ENCODE measurements around the gene CLMP. TPM values are rescaled to one million over a fixed set of nuclear protein-coding genes. Genes with fewer than 3 reads are reported as not detected.

The CLMP gene
- polyA plus RNA-seq, 1 donor from 2014 or later = not detected

GRCh38 chr11:123238297-123238696 is 43.2 kb upstream of the CLMP start:
- Histone ChIP-seq H3K4me2 (ENCODE audit: low read length) (no peak overlapping the region), H2AFZ (ENCODE audit: low read depth, low read length) (no peak overlapping the region), H3K27me3 (ENCODE audit: insufficient read depth, low read depth, low read length) (no peaks in the 10 kb centered on the region), H4K20me1 (ENCODE audit: insufficient read depth) (no peaks in the 10 kb centered on the region), H3K9ac (ENCODE audit: low read length) (no peak overlapping the region), H3F3A (ENCODE audit: insufficient read depth, low read length, poor library complexity, severe bottlenecking) (no peaks in the 10 kb centered on the region), H3K4me3 (ENCODE audit: low read length) (no peak overlapping the region), H3K9me2 (ENCODE audit: insufficient read depth, low read length) (no peaks in the 10 kb centered on the region), H3K9me3 (ENCODE audit: low read length) (no peaks in the 10 kb centered on the region), H3K36me3 (ENCODE audit: insufficient read depth, low read length) (no peaks in the 10 kb centered on the region), H3K79me2 (replicated peaks; ENCODE audit: insufficient read depth, low read length) (no peaks in the 10 kb centered on the region), H3K27ac (ENCODE audit: low read length) (no peak overlapping the region)
- TF ChIP-seq SMC3 (conservative IDR thresholded peaks at IDR 0.05; ENCODE audit: poor library complexity) = no peak
- no peak for TF ChIP-seq POLR2AphosphoS5 (IDR thresholded peaks at IDR 0.05)
- TF ChIP-seq EP300 (conservative IDR thresholded peaks at IDR 0.05; ENCODE audit: poor library complexity, severe bottlenecking) = no peak
- TF ChIP-seq MXI1 (conservative IDR thresholded peaks at IDR 0.05; ENCODE audit: poor library complexity, severe bottlenecking) = no peak

GRCh38 chr11:123236879-123237278 is 41.8 kb upstream of the CLMP start:
- Histone ChIP-seq H4K20me1 (ENCODE audit: insufficient read depth) (no peaks in the 10 kb centered on the region), H3K4me3 (ENCODE audit: low read length) (no peak overlapping the region), H3K9ac (ENCODE audit: low read length) (no peak overlapping the region), H3K79me2 (replicated peaks; ENCODE audit: insufficient read depth, low read length) (no peaks in the 10 kb centered on the region), H3K9me2 (ENCODE audit: insufficient read depth, low read length) (no peaks in the 10 kb centered on the region), H3K9me3 (ENCODE audit: low read length) (no peaks in the 10 kb centered on the region), H3K4me2 (ENCODE audit: low read length) (no peak overlapping the region), H2AFZ (ENCODE audit: low read depth, low read length) (no peak overlapping the region), H3F3A (ENCODE audit: insufficient read depth, low read length, poor library complexity, severe bottlenecking) (no peaks in the 10 kb centered on the region), H3K27ac (ENCODE audit: low read length) (no peak overlapping the region), H3K36me3 (ENCODE audit: insufficient read depth, low read length) (no peaks in the 10 kb centered on the region), H3K27me3 (ENCODE audit: insufficient read depth, low read depth, low read length) (no peaks in the 10 kb centered on the region)
- TF ChIP-seq EP300 (conservative IDR thresholded peaks at IDR 0.05; ENCODE audit: poor library complexity, severe bottlenecking) (no peak), POLR2AphosphoS5 (IDR thresholded peaks at IDR 0.05) (no peak), SMC3 (conservative IDR thresholded peaks at IDR 0.05; ENCODE audit: poor library complexity) (no peak), CTCF (IDR thresholded peaks at IDR 0.05; ENCODE audit: poor library complexity, severe bottlenecking) (no peak), TAF1 (IDR thresholded peaks at IDR 0.05; ENCODE audit: low read depth) (no peak), REST (IDR thresholded peaks at IDR 0.05; ENCODE audit: borderline replicate concordance) (no peak), EZH2 (IDR thresholded peaks at IDR 0.05; ENCODE audit: borderline replicate concordance, insufficient read depth, low read length, poor library complexity, severe bottlenecking) (no peak), MXI1 (conservative IDR thresholded peaks at IDR 0.05; ENCODE audit: poor library complexity, severe bottlenecking) (no peak)
